SJSA1 (cell line): ENCODE measurements around the gene MRPS15. TPM values are rescaled to one million over a fixed set of nuclear protein-coding genes. Genes with fewer than 3 reads are reported as not detected.
"Not testable (repeated sequence)": the region's sequence is repeated elsewhere in the genome, so short reads cannot be mapped to it uniquely, and the experiment has no call there.

ENCODE experiments used
- DNase-seq, 2 experiments: peaks; one replicate each; pipeline ENCODE4 v3.0.0-alpha.2; 2015 to 2020; ENCODE audit warnings: low spot score in 2 of 2, low read depth in 1 of 2
- H3K27ac ChIP-seq: fragments of 250-450 bp; sonication (Bioruptor Pico); 2 replicates; pipeline ENCODE4 v1.5.1; 2020; ENCODE audit warnings: mild to moderate bottlenecking, moderate library complexity
- H3K27me3 ChIP-seq: fragments of 250-450 bp; sonication (Bioruptor Pico); replicated peaks from 2 replicates; pipeline ENCODE4 v1.5.1; 2020; ENCODE audit warnings: mild to moderate bottlenecking, moderate library complexity
- H3K36me3 ChIP-seq: fragments of 250-450 bp; sonication (Bioruptor Pico); 2 replicates; pipeline ENCODE4 v1.5.1; 2020; ENCODE audit warnings: mild to moderate bottlenecking
- H3K4me1 ChIP-seq: fragments of 250-450 bp; sonication (Bioruptor Pico); replicated peaks from 2 replicates; pipeline ENCODE4 v1.6.1; 2021; ENCODE audit warnings: mild to moderate bottlenecking
- H3K4me3 ChIP-seq: fragments of 250-450 bp; sonication (Bioruptor Pico); 2 replicates; pipeline ENCODE4 v1.5.1; 2020; ENCODE audit warnings: mild to moderate bottlenecking
- H3K9me3 ChIP-seq: fragments of 250-450 bp; sonication (Bioruptor Pico); replicated peaks from 2 replicates; pipeline ENCODE4 v1.5.1; 2020; ENCODE audit warnings: mild to moderate bottlenecking
- total RNA-seq: library from RNA; depleted of rRNA; stranded (reverse); fragments of >200 nt; shearing (Covaris generic); gene quantifications from 2 replicates; pipeline ENCODE4 v1.2.3, GENCODE V29; 2014

The MRPS15 gene
- total RNA-seq, 1 experiment from 2014 or later, result 95.8 TPM

- DNase-seq, result no peak
- Histone ChIP-seq H3K36me3 (no peaks in the 10 kb centered on the region), H3K27ac (no peak overlapping the region), H3K4me1 (no peaks in the 10 kb centered on the region), H3K9me3 (no peaks in the 10 kb centered on the region), H3K4me3 (no peak overlapping the region), H3K27me3 (peaks cover 5% of the 10 kb centered on the region; the same call in 1 of the 2 replicates)
These were observed 15.4 kb upstream of the MRPS15 start for GRCh38 chr1:36479505-36480051.

GRCh38 chr1:36477615-36478014 is 13.4 kb upstream of the MRPS15 start:
- not testable (repeated sequence) for H3K27me3 ChIP-seq, H3K4me3 ChIP-seq, H3K9me3 ChIP-seq, DNase-seq, H3K27ac ChIP-seq, H3K4me1 ChIP-seq, H3K36me3 ChIP-seq

GRCh38 chr1:36476945-36477344 is 12.8 kb upstream of the MRPS15 start:
- H3K36me3 ChIP-seq, result no peaks in the 10 kb centered on the region
- no peaks in the 10 kb centered on the region for H3K9me3 ChIP-seq
- H3K27me3 ChIP-seq, result no peaks in the 10 kb centered on the region
- H3K4me1 ChIP-seq, result no peaks in the 10 kb centered on the region
- H3K27ac ChIP-seq, result no peak overlapping the region
- DNase-seq, result no peak
- H3K4me3 ChIP-seq, result no peak overlapping the region

- H3K27ac ChIP-seq, result no peak overlapping the region
- H3K9me3 ChIP-seq, result no peaks in the 10 kb centered on the region
- H3K36me3 ChIP-seq, result no peaks in the 10 kb centered on the region
- no peaks in the 10 kb centered on the region for H3K4me1 ChIP-seq
- DNase-seq, result no peak
- H3K27me3 ChIP-seq, result no peaks in the 10 kb centered on the region
- no peak overlapping the region for H3K4me3 ChIP-seq
These were observed 11.9 kb upstream of the MRPS15 start for GRCh38 chr1:36475910-36476604.

GRCh38 chr1:36475341-36475740 is 11.2 kb upstream of the MRPS15 start:
- Histone ChIP-seq H3K36me3 (no peaks in the 10 kb centered on the region), H3K4me3 (no peak overlapping the region), H3K27ac (no peak overlapping the region), H3K4me1 (no peaks in the 10 kb centered on the region), H3K27me3 (no peaks in the 10 kb centered on the region), H3K9me3 (no peaks in the 10 kb centered on the region)
- no peak for DNase-seq

- H3K27me3 ChIP-seq, result no peaks in the 10 kb centered on the region
- no peak for DNase-seq
- H3K36me3 ChIP-seq, result no peaks in the 10 kb centered on the region
- no peak overlapping the region for H3K27ac ChIP-seq
- no peaks in the 10 kb centered on the region for H3K4me1 ChIP-seq
- no peak overlapping the region for H3K4me3 ChIP-seq
- no peaks in the 10 kb centered on the region for H3K9me3 ChIP-seq
These were observed 8.5 kb upstream of the MRPS15 start for GRCh38 chr1:36472656-36473055.

GRCh38 chr1:36471830-36472641 is 7.9 kb upstream of the MRPS15 start:
- Histone ChIP-seq H3K27ac (no peak overlapping the region), H3K36me3 (no peaks in the 10 kb centered on the region), H3K27me3 (no peaks in the 10 kb centered on the region), H3K4me1 (no peaks in the 10 kb centered on the region), H3K9me3 (no peaks in the 10 kb centered on the region), H3K4me3 (no peak overlapping the region)
- DNase-seq, result no peak

- Histone ChIP-seq H3K36me3 (no peaks in the 10 kb centered on the region), H3K4me3 (no peak overlapping the region)
These were observed 5.0 kb upstream of the MRPS15 start for GRCh38 chr1:36469163-36469562.

GRCh38 chr1:36467700-36468455 is 3.7 kb upstream of the MRPS15 start:
- no peak overlapping the region for H3K27ac ChIP-seq
- no peak for DNase-seq
- peaks cover 11% of the 10 kb centered on the region for H3K4me1 ChIP-seq
- no peaks in the 10 kb centered on the region; the same call in 1 of the 2 replicates for H3K36me3 ChIP-seq
- H3K27me3 ChIP-seq, result no peaks in the 10 kb centered on the region
- H3K9me3 ChIP-seq, result no peaks in the 10 kb centered on the region
- no peak overlapping the region for H3K4me3 ChIP-seq

More at GRCh38 chr1:36469163-36469562, 5.0 kb upstream of the MRPS15 start:
- no peak for DNase-seq
- Histone ChIP-seq H3K27ac (no peak overlapping the region), H3K27me3 (no peaks in the 10 kb centered on the region), H3K9me3 (no peaks in the 10 kb centered on the region), H3K4me1 (peaks cover 7% of the 10 kb centered on the region)

GRCh38 chr1:36467027-36467410 is 2.8 kb upstream of the MRPS15 start:
- H3K27ac ChIP-seq, result no peak overlapping the region
- H3K36me3 ChIP-seq, result peaks cover 5% of the 10 kb centered on the region
- no peaks in the 10 kb centered on the region for H3K27me3 ChIP-seq
- no peaks in the 10 kb centered on the region for H3K9me3 ChIP-seq
- peaks cover 11% of the 10 kb centered on the region for H3K4me1 ChIP-seq
- H3K4me3 ChIP-seq, result no peak overlapping the region
- DNase-seq, result no peak

- peaks cover 10% of the 10 kb centered on the region for H3K36me3 ChIP-seq
- no peak overlapping the region for H3K4me3 ChIP-seq
These were observed 2.3 kb upstream of the MRPS15 start for GRCh38 chr1:36466370-36467026.

GRCh38 chr1:36465731-36466369 is 1.7 kb upstream of the MRPS15 start:
- Histone ChIP-seq H3K4me1 (peaks cover 11% of the 10 kb centered on the region), H3K9me3 (no peaks in the 10 kb centered on the region), H3K4me3 (no peak overlapping the region), H3K27me3 (no peaks in the 10 kb centered on the region), H3K36me3 (peaks cover 17% of the 10 kb centered on the region), H3K27ac (no peak overlapping the region)
- DNase-seq, result no peak

More at GRCh38 chr1:36466370-36467026, 2.3 kb upstream of the MRPS15 start:
- no peak for DNase-seq
- Histone ChIP-seq H3K27ac (no peak overlapping the region), H3K27me3 (no peaks in the 10 kb centered on the region), H3K9me3 (no peaks in the 10 kb centered on the region), H3K4me1 (peaks cover 11% of the 10 kb centered on the region)
